H1 (cell line): ENCODE results near the gene CMIP. TPM values are rescaled to one million over a fixed set of nuclear protein-coding genes. Genes with fewer than 3 reads are reported as not detected.

ENCODE experiments used
- BRCA1 ChIP-seq: IDR thresholded peaks from 2 replicates; pipeline ENCODE4 v1.6.1; 2012; ENCODE audit warnings: low read depth, low read length, improper control_type of control experiment
- CTCF ChIP-seq, 3 experiments: IDR thresholded peaks; 1 replicate in 2 of 3; 2 replicates in 1 of 3; pipeline versions ENCODE4 v1.5.1 to v1.6.1; 2011; ENCODE audit warnings: low read length in 3 of 3, mild to moderate bottlenecking in 3 of 3, inconsistent platforms in 2 of 3, low read depth in 1 of 3, moderate library complexity in 1 of 3; ENCODE audit not compliant: insufficient read depth in 1 of 3; ENCODE audit errors: control extremely low read depth in 1 of 3
- RXRA ChIP-seq: IDR thresholded peaks from 2 replicates; pipeline ENCODE4 v1.6.1; 2011; ENCODE audit warnings: low read depth, mild to moderate bottlenecking, low read length, moderate library complexity; ENCODE audit not compliant: insufficient read depth
- SRF ChIP-seq: IDR thresholded peaks from 2 replicates; pipeline ENCODE4 v1.6.1; 2011; ENCODE audit warnings: mild to moderate bottlenecking, low read depth, low read length, moderate library complexity
- polyA plus RNA-seq, 7 experiments: library from polyadenylated mRNA; depleted of rRNA in 3 of 7; stranded (reverse) in 5 of 7; unstranded in 2 of 7; fragments of >200 nt in 5 of 7; fragments of 200-250 nt in 2 of 7; gene quantifications; 1 replicate in 5 of 7; 2 replicates in 1 of 7; 4 replicates in 1 of 7; pipeline versions ENCODE4 v1.2.1 to v1.2.3, GENCODE V29; 2011 to 2013; ENCODE audit warnings: missing spikeins in 2 of 7, mixed read lengths in 2 of 7
- total RNA-seq: library from RNA; stranded (reverse); fragmentation: NEBNext Ultra II Directional; extraction: Animal tissue kit (Norgen Biotek cat#: 25700); gene quantifications from 2 replicates; pipeline ENCODE4 v1.2.1, GENCODE V29; 2021

CMIP gene
- total and polyA plus RNA-seq, 2 of the 8 experiments (the other 6 are each of a cell fraction or from before 2014, with no cell fraction given) = 7.9 to 53.2 TPM

GRCh38 chr16:81558077-81558443 is 113.5 kb downstream of the CMIP start (continued):
- TF ChIP-seq CTCF (IDR thresholded peaks at IDR 0.05; ENCODE audit: control extremely low read depth in 1 of 3, insufficient read depth in 1 of 3, low read depth in 1 of 3, low read length in 3 of 3) (no peak), SRF (no peak), RXRA (no peak), BRCA1 (no peak)
